IMR-90 (cell line): ENCODE data around the gene DNAI7. TPM values are rescaled to one million over a fixed set of nuclear protein-coding genes. Genes with fewer than 3 reads are reported as not detected.

Source experiments
- ATAC-seq: fragments of 200-7000 bp; cut with Tn5 transposase; 2 replicates; pipeline ENCODE4 v1.9.1; 2020; ENCODE audit warnings: low read depth, mild to moderate bottlenecking, moderate library complexity
- BruUV-seq: library from RNA; stranded (reverse); fragments of 400-500 nt; replicated peaks from 2 replicates; lab custom pipeline; 2021; lab: Mats Ljungman, UMichigan
- CTCF ChIA-PET: fragments of 300-600 bp; formaldehyde crosslinking; extraction: SDS; loops from one replicate; lab custom pipeline; 2021; ENCODE audit warnings: antibody characterized with exemption; lab: Yijun Ruan, JAX
- POLR2A ChIA-PET: fragments of 300-600 bp; sonication (Branson Sonifier 250); formaldehyde crosslinking; loops from one replicate; lab custom pipeline; 2022; ENCODE audit warnings: antibody characterized with exemption; ENCODE audit not compliant: unreplicated experiment; lab: Charles Lee
- DNase-seq: peaks from one replicate; pipeline ENCODE4 v3.0.0; 2013
- H2AFZ ChIP-seq: replicated peaks from 2 replicates; pipeline ENCODE3; 2013; ENCODE audit warnings: low read length, mild to moderate bottlenecking; ENCODE audit not compliant: poor library complexity
- H2AK5ac ChIP-seq: 2 replicates; pipeline ENCODE4 v1.6.1; 2013; ENCODE audit warnings: low read depth, low read length, inconsistent platforms
- H2AK9ac ChIP-seq: replicated peaks from 2 replicates; pipeline ENCODE3; 2013; ENCODE audit warnings: mild to moderate bottlenecking, low read depth, low read length, moderate library complexity; ENCODE audit not compliant: poor library complexity
- H2BK120ac ChIP-seq: 2 replicates; pipeline ENCODE4 v1.6.1; 2013; ENCODE audit warnings: low read depth, low read length, inconsistent platforms
- H2BK15ac ChIP-seq: 3 replicates; pipeline ENCODE4 v1.6.1; 2013; ENCODE audit warnings: low read depth, low read length, inconsistent platforms
- H2BK20ac ChIP-seq: 2 replicates; pipeline ENCODE4 v1.6.1; 2013; ENCODE audit warnings: low read depth, mild to moderate bottlenecking, inconsistent platforms, low read length, moderate library complexity
- H2BK5ac ChIP-seq: 2 replicates; pipeline ENCODE4 v1.6.1; 2013; ENCODE audit warnings: mild to moderate bottlenecking, low read depth, low read length, inconsistent platforms; ENCODE audit not compliant: poor library complexity, severe bottlenecking
- H3K14ac ChIP-seq: replicated peaks from 2 replicates; pipeline ENCODE4 v1.6.1; 2013; ENCODE audit warnings: low read depth, low read length, inconsistent platforms
- H3K18ac ChIP-seq: 2 replicates; pipeline ENCODE4 v1.6.1; 2013; ENCODE audit warnings: low read depth, low read length, control low read depth
- H3K23ac ChIP-seq: 2 replicates; pipeline ENCODE4 v1.6.1; 2013; ENCODE audit warnings: low read depth, low read length, inconsistent platforms
- H3K27ac ChIP-seq: 2 replicates; pipeline ENCODE4 v1.5.1; 2013; ENCODE audit warnings: mild to moderate bottlenecking, control low read depth, low read length; ENCODE audit not compliant: insufficient read depth
- H3K27me3 ChIP-seq: 2 replicates; pipeline ENCODE4 v1.6.1; 2013; ENCODE audit warnings: low read length; ENCODE audit not compliant: control insufficient read depth, insufficient read depth
- H3K36me3 ChIP-seq: 2 replicates; pipeline ENCODE4 v1.6.1; 2013; ENCODE audit warnings: low read length, mixed read lengths; ENCODE audit not compliant: control insufficient read depth, insufficient read depth
- H3K4ac ChIP-seq: 2 replicates; pipeline ENCODE4 v1.6.1; 2013; ENCODE audit warnings: low read depth, low read length, inconsistent platforms
- H3K4me1 ChIP-seq: 2 replicates; pipeline ENCODE4 v1.6.1; 2013; ENCODE audit warnings: low read length, mixed read lengths; ENCODE audit not compliant: control insufficient read depth, insufficient read depth
- H3K4me2 ChIP-seq: 2 replicates; pipeline ENCODE4 v1.6.1; 2013; ENCODE audit warnings: low read depth, mild to moderate bottlenecking, control low read depth, low read length, moderate library complexity
- H3K4me3 ChIP-seq: 2 replicates; pipeline ENCODE4 v1.5.1; 2013; ENCODE audit warnings: low read depth, mild to moderate bottlenecking, control low read depth, low read length, moderate library complexity; ENCODE audit not compliant: insufficient read depth
- H3K56ac ChIP-seq: 2 replicates; pipeline ENCODE4 v1.6.1; 2013; ENCODE audit warnings: low read length, inconsistent platforms; ENCODE audit not compliant: insufficient read depth; ENCODE audit errors: extremely low read depth
- H3K79me1 ChIP-seq, 2 experiments: 2 replicates each; pipeline ENCODE4 v1.6.1; 2013; ENCODE audit warnings: low read length in 2 of 2, inconsistent platforms in 1 of 2, low read depth in 1 of 2
- H3K9ac ChIP-seq: 2 replicates; pipeline ENCODE4 v1.6.1; 2013; ENCODE audit warnings: low read depth, low read length, control low read depth
- H3K9me1 ChIP-seq: 2 replicates; pipeline ENCODE4 v1.6.1; 2013; ENCODE audit warnings: low read length, inconsistent platforms; ENCODE audit not compliant: insufficient read depth
- H3K9me3 ChIP-seq: 2 replicates; pipeline ENCODE4 v1.6.1; 2013; ENCODE audit warnings: low read length; ENCODE audit not compliant: control insufficient read depth, insufficient read depth
- H4K20me1 ChIP-seq: 2 replicates; pipeline ENCODE4 v1.6.1; 2013; ENCODE audit warnings: low read length, inconsistent platforms; ENCODE audit not compliant: insufficient read depth
- H4K5ac ChIP-seq: 2 replicates; pipeline ENCODE4 v1.6.1; 2013; ENCODE audit warnings: mild to moderate bottlenecking, low read depth, low read length, control low read depth
- H4K8ac ChIP-seq, 2 experiments: 2 replicates each; pipeline ENCODE4 v1.6.1; 2013; ENCODE audit warnings: low read depth in 2 of 2, low read length in 2 of 2, control low read depth in 1 of 2, inconsistent platforms in 1 of 2
- H4K91ac ChIP-seq: 2 replicates; pipeline ENCODE4 v1.6.1; 2013; ENCODE audit warnings: low read depth, low read length, inconsistent platforms; ENCODE audit not compliant: insufficient read depth
- CEBPB ChIP-seq: IDR thresholded peaks from 2 replicates; pipeline ENCODE4 v1.6.1; 2012; ENCODE audit warnings: low read depth, low read length, improper control_type of control experiment
- CHD1 ChIP-seq: IDR thresholded peaks from 2 replicates; pipeline ENCODE4 v1.6.1; 2012; ENCODE audit warnings: low read depth, low read length, improper control_type of control experiment
- FOS ChIP-seq: fragments of 150-350 bp; IDR thresholded peaks from 2 replicates; pipeline ENCODE4 v1.6.1; 2016; ENCODE audit warnings: low read depth, low read length
- NFE2L2 ChIP-seq: fragments of 150-350 bp; IDR thresholded peaks from 2 replicates; pipeline ENCODE4 v1.6.1; 2016; ENCODE audit warnings: low read depth, mild to moderate bottlenecking, low read length
- POLR2A ChIP-seq: IDR thresholded peaks from 2 replicates; pipeline ENCODE4 v1.6.1; 2012; ENCODE audit warnings: mild to moderate bottlenecking, low read depth, low read length
- RAD21 ChIP-seq: IDR thresholded peaks from 2 replicates; pipeline ENCODE4 v1.6.1; 2012; ENCODE audit warnings: low read length, improper control_type of control experiment
- SMC3 ChIP-seq: fragments of 150-350 bp; IDR thresholded peaks from 2 replicates; pipeline ENCODE4 v1.6.1; 2016; ENCODE audit warnings: low read depth, mild to moderate bottlenecking, antibody characterized with exemption, low read length, moderate library complexity
- dilution Hi-C: fragments of 300-500 bp; cut with HindIII; formaldehyde crosslinking; loops from one replicate; pipeline ENCODE4 v1.14.3; 2018; ENCODE audit warnings: low sequenced_read_pairs; ENCODE audit not compliant: unreplicated experiment
- in situ Hi-C: fragments of 300-500 bp; cut with MboI; formaldehyde crosslinking; loops from 3 replicates; pipeline ENCODE4 v1.14.3; 2019; ENCODE audit warnings: low sequenced_read_pairs, inconsistent platforms, mixed read lengths
- intact Hi-C: fragments of 100-400 bp; cut with micrococcal nuclease; formaldehyde crosslinking; loops from 2 replicates; pipeline ENCODE4 v1.10.0; 2022
- polyA plus RNA-seq, 3 experiments: library from polyadenylated mRNA; depleted of rRNA; stranded (reverse); fragments of >200 nt; gene quantifications; 2 replicates each; pipeline ENCODE4 v1.2.3, GENCODE V29; 2012; ENCODE audit warnings: low replicate concordance in 1 of 3
- total RNA-seq: library from RNA; depleted of rRNA; stranded (reverse); fragments of >200 nt; gene quantifications from 2 replicates; pipeline ENCODE4 v1.2.3, GENCODE V29; 2012
- TF ChIP-seq, protein P1 (sequence below): fragments of 150-350 bp; IDR thresholded peaks from 2 replicates; pipeline ENCODE4 v1.6.1; 2016; ENCODE audit warnings: low read depth, mild to moderate bottlenecking, low read length, moderate library complexity, borderline replicate concordance
- TF ChIP-seq, protein P2 (sequence below): conservative IDR thresholded peaks from 2 replicates; pipeline ENCODE4 v1.5.1; 2012; ENCODE audit warnings: mild to moderate bottlenecking, low read depth, low read length, improper control_type of control experiment
- TF ChIP-seq, protein P3 (sequence below): fragments of 150-350 bp; IDR thresholded peaks from 2 replicates; pipeline ENCODE4 v1.6.1; 2017; ENCODE audit warnings: mild to moderate bottlenecking, antibody characterized with exemption, low read length, low read depth

DNAI7 gene
- total and polyA plus RNA-seq, 2 of the 4 experiments (the other 2 are of a cell fraction): under 0.01 to 0.07 TPM

DNA sequence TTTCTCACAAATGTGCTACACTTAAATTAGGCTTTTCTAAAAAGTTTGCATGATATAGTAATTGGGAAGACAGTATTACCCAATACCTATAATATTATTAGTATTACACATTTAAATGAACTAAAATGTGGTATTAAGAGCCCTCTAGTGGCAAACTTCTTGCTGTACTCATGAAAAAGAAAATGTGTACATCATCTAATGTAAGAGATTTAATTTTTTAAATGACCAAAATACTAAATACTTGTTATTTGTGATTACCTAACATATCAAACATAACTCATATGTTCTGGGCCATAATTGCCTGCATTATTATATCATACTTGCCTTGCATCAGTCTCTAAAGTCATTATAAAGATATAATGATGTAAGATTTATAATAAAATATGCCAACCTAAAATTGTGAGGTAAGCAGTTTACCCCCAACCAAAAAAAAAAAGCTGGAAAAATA lies 64.2 kb downstream of the DNAI7 start:
- Histone ChIP-seq H3K56ac (no peak overlapping the region), H3K36me3 (no peaks in the 10 kb centered on the region), H4K20me1 (no peaks in the 10 kb centered on the region), H3K9me3 (no peaks in the 10 kb centered on the region), H3K14ac (no peak overlapping the region), H2AK5ac (no peak overlapping the region), H3K18ac (no peak overlapping the region), H3K4me3 (no peak overlapping the region), H2BK20ac (no peak overlapping the region), H3K4me2 (no peak overlapping the region), H2AK9ac (no peak overlapping the region), H4K5ac (no peak overlapping the region), H3K27ac (no peak overlapping the region), H3K9me1 (no peaks in the 10 kb centered on the region), H3K9ac (no peak overlapping the region), H3K23ac (no peak overlapping the region), H3K79me1 (no peaks in the 10 kb centered on the region), H2AFZ (no peak overlapping the region), H2BK15ac (no peak overlapping the region; the same call in 2 of the 3 replicates), H3K27me3 (no peaks in the 10 kb centered on the region), H3K4me1 (peaks cover 2% of the 10 kb centered on the region), H3K4ac (no peak overlapping the region), H4K8ac (no peak overlapping the region), H2BK120ac (no peak overlapping the region), H2BK5ac (no peak overlapping the region), H4K91ac (no peak overlapping the region)
- dilution Hi-C loops: no loop called here
- peak; percentile 67 for DNase-seq
- ATAC-seq: peak; percentile 54
- TF ChIP-seq NFE2L2 (no peak), SMC3 (peak; percentile 77), CEBPB (peak; percentile 90), CHD1 (no peak), POLR2A (no peak), RAD21 (peak; percentile 68), FOS (no peak)
- TF ChIP-seq, protein P1, sequence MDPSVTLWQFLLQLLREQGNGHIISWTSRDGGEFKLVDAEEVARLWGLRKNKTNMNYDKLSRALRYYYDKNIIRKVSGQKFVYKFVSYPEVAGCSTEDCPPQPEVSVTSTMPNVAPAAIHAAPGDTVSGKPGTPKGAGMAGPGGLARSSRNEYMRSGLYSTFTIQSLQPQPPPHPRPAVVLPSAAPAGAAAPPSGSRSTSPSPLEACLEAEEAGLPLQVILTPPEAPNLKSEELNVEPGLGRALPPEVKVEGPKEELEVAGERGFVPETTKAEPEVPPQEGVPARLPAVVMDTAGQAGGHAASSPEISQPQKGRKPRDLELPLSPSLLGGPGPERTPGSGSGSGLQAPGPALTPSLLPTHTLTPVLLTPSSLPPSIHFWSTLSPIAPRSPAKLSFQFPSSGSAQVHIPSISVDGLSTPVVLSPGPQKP: no peak
- TF ChIP-seq, protein P2, sequence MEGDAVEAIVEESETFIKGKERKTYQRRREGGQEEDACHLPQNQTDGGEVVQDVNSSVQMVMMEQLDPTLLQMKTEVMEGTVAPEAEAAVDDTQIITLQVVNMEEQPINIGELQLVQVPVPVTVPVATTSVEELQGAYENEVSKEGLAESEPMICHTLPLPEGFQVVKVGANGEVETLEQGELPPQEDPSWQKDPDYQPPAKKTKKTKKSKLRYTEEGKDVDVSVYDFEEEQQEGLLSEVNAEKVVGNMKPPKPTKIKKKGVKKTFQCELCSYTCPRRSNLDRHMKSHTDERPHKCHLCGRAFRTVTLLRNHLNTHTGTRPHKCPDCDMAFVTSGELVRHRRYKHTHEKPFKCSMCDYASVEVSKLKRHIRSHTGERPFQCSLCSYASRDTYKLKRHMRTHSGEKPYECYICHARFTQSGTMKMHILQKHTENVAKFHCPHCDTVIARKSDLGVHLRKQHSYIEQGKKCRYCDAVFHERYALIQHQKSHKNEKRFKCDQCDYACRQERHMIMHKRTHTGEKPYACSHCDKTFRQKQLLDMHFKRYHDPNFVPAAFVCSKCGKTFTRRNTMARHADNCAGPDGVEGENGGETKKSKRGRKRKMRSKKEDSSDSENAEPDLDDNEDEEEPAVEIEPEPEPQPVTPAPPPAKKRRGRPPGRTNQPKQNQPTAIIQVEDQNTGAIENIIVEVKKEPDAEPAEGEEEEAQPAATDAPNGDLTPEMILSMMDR: peak; percentile 75
- TF ChIP-seq, protein P3, sequence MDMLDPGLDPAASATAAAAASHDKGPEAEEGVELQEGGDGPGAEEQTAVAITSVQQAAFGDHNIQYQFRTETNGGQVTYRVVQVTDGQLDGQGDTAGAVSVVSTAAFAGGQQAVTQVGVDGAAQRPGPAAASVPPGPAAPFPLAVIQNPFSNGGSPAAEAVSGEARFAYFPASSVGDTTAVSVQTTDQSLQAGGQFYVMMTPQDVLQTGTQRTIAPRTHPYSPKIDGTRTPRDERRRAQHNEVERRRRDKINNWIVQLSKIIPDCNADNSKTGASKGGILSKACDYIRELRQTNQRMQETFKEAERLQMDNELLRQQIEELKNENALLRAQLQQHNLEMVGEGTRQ: no peak
- intact Hi-C loops: loop anchor here (1.0 kb wide), 1 partner anchor 139 kb away; no protein-coding TSS in a partner anchor
- ChIA-PET POLR2A (no interaction called here), CTCF (interaction anchor here (0.7 to 1.2 kb wide), 2 partner anchors 58 to 133 kb away, joined by 3 read pairs; no protein-coding TSS in a partner anchor)
- BruUV-seq: no TSS peak
- in situ Hi-C loops: loop anchor here (5.0 to 25.0 kb wide), 2 partner anchors 138 to 1918 kb away; no protein-coding TSS in a partner anchor
